Activated CD8-positive, alpha-beta memory T cell treated with anti-CD3 and anti-CD28 coated beads for 24 hours (primary cell): ENCODE measurements around the gene SMIM20.
"Not testable (repeated sequence)": the region's sequence is repeated elsewhere in the genome, so short reads cannot be mapped to it uniquely, and the experiment has no call there.

ENCODE experiments used
- DNase-seq: peaks from one replicate; pipeline ENCODE4 v3.0.0-alpha.2; 2020

SMIM20 gene

DNA sequence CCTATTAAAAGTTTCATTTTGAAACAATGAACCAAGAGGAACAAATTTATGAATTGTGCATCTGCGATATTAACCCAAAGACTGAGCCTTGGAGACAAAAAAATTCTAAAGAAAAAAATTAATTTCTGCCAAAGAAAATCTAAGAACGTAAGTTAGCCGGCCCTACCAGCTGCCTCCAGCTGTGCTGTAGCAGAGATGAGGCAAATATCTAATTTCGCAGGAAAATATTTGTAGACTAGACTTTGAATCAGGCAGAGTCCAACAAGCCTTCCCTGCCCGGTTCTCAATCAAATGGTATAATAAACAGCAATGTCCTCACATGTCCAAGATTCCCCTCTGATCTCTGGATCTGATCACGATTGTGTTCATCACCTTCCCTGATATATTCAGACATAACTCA, 21.2 kb upstream of the SMIM20 start:
- no peak for DNase-seq

DNA sequence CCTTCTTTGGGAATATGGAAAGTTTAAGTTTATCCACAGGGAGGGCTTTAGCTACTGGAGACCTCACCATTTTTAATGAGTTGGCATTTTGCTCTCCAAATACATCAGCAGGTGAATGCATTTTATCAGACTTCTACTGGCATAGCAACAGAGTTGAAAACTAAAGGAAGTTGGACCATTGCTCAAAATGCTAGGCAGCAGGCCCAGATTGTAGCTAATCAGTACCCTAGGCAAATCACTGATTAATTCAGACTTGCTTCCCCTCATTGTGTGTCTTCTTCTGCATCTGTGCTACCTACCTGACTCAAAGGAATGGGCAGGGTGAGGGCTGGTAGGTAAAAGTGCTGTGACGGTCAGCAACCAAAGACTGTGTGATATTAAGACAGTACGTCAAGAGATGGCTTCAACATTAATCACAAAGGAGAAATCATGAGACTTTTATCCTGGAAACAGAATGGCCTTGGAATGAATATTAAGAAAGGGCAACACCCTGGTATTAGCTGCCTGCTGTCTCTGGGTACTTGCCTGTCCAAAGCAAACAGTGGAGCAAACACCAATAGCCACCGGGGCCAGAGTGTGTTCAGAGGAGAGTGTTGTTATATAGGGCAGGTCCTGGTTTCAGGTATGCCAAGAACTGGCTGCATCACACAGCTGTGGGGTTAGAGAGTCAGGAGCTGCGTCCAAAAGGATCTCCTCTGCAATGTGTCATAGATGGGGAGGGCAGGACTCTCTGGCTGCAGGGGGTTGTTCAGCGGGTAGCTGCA, 17.1 kb upstream of the SMIM20 start:
- no peak for DNase-seq

DNA sequence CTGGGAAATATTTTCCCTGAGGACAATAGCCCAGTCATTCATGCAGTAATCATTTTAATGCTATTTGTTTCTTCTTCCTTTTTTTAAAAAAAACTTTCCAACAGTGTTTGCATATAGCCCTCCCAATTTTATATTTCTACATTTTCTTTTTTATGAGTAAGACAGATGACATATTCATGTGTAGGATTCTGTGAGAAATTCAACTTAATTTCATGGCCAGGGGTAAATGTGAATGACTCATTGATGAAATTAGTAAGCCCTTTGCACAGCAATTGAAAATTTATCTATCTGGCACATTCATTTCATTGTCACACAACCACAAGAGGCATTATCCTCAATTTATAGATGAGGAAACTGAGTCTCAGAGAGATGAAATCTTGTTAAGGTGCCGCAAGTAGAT, 13.7 kb upstream of the SMIM20 start:
- DNase-seq: no peak

DNA sequence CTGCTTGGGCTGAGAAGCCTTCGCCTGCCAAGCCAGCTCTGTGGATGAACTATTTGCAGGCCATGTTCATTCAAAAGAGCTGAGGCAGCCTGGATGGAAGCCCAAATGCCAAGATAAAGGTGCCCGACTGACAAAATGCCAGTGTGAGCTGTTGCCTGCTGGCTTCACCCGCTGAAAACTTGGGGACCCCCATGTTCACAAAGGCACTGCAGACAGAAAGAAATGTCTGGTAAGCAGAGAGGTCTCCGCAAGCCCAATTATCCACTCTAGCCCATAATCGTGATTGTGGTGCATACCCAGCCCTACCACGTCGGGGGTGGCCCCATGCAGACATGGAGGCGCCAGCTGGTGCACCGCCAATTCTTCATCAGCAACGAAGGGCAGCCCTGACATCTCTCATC, 13.0 kb upstream of the SMIM20 start:
- no peak for DNase-seq

DNA sequence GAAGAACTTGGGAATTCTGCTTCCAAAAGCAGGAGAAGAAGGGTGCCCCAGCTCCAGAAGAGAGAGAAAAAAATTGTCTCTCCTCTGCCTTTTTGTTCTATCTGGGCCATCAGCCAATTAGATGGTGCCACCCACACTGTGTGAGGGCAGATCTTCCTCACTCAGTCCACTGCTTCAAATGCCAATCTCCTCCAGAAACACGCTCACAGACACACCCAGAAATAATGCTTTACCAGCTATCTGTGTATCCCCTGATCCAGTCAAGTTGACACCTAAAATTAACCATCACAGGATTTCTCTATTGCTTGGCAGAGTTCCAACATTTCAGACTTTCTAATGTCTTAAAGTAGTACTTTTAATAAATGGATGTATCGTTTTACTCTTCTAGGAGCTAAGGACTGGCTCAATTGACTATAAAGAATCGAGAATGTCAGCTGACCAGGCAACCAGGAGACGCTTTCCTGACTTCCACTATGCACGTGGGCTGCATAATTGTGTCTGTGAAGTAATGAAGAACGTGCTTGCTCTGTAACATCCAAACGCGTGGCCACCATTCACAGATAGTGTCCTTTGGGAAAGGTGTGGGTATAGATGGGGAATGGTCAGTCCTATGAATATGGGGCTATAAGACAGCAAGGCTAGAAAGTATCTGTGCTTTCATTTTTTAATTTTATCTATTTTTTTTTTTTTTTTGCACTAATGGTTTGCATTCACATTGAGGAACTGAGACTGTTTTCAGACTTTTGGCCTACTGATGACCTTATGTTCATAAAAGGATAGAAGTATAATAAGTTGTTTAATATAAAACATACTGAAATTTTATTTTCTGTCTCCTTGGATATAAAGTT, 9.9 kb upstream of the SMIM20 start:
- no peak for DNase-seq

DNA sequence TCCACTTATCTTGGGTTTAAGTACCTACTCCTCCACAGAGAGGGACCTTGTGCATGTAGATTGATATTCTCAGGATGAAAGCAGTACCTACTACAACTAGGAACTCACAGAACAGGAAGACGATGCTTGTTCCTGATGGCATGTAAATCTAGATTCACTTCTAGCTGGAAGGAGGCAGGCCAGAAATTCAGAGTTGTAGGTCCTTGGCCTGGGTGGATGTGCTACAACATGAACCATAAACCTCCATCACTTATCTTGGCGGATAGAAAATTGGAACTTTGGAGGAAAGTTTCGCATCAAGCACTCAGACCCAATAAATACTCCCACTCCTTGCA, 9.3 kb upstream of the SMIM20 start:
- no peak for DNase-seq

DNA sequence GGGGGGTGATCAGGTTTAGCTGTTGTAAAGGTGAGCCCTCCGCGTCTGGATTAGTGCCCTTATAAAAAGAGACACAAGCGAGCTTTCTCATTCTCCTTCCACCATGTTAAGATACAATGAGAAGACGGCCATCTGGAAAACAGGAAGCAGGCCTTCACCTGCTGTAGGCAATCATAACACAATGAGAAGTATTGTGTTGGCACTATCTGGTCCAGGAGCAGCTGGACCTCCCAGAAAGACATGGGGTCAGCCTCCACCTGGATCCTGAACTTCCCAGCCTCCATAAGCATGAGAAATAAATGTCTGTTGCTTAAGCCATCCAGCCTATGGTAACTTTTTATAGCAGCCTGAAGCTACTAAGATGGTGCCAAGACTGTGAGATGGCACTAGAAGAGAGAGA, 8.6 kb upstream of the SMIM20 start:
- no peak for DNase-seq

DNA sequence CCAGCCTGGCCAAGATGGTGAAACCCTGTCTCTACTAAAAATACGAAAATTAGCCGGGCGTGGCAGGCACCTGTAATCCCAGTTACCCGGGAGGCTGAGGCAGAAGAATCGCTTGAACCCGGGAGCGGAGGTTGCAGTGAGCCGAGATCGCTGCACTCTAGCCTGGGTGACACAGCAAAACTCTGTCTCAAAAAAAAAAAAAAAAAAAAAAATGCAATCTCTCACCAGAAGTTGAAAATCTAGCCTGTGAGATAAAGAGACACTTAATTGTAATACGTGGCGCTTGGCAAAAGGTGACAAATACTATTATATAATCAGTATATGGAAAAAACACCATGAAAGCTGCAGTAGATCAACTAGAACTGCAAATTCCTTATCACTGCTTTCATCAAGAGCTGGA, 7.9 kb upstream of the SMIM20 start:
- DNase-seq: not testable (repeated sequence)

DNA sequence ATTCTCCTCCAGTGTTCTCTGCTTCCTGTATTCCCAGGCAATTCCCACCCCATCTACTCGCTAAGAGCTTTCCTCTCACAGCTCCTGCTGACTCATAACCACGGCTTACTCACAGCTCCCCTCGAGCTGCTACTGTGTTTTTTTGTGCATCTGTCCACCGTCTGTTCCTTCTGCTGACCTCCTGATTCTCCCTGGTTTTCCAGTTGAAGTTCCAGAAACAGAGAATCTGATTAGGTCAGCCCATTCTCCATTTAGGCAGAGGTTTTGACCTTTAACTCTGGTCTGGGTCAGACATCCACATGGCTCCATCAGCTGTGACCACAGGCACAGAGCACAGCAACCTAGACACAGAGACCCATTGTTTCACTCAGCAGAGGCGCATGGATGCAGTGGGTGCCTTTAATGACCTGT, 5.5 kb upstream of the SMIM20 start:
- DNase-seq: no peak

DNA sequence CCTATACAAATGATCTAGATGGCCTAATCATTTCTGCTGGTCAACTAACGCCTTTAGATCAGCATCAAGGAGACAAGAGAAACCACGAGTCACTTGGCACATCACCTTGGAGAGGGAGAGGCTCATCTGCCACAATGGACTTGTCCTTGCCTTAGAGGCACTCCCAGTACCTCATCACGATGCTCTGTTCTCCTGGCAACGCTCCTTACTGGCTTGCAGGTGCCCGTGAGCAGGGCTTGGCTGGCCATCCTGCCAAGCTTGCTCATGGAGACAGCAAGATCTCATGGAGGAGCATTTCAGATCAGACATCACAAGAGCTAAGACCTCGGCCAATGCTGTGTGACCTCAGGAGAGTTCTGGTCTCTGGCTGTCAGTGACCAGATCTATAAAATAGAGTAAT, 2.7 kb upstream of the SMIM20 start:
- no peak for DNase-seq

DNA sequence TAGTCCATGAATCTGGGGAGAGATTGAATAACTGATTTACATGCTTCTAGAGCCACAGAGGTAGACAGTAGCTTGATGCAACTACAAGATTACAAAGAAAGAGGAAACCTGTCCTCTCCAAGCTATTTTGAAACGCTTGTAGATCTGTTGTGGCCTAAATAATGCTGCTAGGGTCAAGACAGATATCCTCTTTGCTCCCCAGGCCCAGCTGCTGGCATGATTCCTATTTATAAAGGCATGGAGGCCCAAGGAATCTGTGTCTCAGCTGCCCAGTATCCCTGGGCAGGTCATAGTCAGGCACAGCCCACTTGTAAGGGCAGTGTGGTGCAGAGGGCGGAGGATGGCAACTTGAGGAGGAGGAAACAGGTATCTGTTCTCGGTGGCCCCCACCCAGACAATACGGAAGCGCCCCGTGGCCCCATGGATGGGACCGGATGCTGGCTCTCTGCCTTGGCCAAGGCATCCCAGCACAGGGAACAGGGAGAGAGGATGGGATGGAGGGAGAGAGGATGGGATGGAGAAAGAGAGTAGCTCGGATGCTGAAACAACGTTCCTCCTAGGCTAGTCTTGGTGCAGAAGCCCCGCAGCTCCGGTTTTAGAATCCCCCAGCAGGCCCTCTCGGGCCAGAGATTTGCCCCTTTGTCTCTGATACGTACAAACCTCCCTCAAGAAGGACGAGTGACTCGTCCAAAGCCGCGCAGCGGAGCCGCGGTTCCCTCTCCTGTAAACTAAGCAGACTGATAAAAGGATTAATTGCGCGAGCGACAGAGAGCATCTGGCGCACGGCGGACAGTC, 767 bp upstream of the SMIM20 start:
- no peak for DNase-seq

DNA sequence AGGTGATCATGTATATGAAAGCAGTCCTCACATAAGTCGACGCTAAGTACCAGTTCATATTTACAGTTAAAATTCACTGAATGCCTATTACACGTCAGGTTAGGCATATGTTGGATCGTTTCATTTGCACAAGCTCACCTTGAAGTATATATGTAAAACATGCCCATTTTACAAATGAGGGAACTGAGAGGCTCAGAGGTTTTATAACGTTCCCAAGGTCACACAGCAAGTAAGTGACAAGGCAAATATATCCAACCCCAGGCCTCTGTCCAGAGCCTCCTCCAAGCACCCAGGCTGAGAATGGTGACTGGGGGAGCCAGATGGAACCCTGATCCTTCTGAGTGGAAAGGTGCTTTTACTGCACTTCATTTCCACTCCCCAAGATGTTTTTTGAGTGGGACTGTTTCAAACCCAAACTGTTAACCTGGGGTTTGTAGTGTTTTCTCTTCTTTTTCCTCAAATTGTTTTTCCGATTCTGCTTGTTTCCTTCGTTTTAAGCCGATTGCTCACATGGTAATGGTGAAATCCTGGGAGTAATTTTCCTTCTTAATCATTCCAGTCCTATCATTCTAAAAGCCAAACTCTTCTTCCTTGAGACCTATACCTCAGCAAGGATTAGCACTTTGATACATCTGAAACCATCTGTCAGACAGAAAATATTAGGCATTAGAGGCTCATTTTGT, 791 bp downstream of the SMIM20 start:
- no peak for DNase-seq

DNA sequence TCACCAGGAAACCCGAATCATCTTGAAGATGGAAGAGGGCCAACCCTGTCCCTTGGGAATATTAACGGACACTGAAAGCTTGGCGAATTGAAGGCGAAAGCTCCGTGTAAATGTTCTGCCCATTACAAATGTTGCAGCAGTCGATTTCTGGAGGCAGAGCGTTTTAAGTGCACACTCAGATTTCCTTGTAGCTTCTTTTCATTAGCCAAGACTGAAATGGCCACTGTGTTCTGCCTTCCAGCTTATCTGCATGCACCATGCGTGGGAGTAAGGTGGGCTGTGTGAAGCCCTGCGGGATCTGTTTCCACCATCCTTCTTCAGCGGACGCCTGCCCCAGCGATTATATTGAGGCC, 1.3 kb downstream of the SMIM20 start:
- DNase-seq: no peak

DNA sequence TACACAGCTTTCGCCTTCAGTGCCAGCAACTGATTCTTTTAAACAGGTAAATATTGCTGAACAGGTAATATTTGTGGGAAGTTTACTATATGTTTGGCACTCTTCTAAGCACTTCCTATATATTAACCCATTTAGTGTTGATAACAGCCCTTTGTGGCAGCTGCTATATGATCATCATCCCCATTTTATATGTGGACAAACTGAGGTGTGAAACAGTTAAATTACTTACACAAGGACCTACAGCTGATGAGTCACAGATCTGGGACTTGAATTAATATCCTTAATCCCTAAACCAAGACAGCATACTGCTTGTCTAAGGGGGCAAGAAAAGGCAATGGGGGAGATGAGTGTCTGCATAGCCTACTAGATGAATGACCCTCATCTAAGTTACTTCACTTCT, 2.9 kb downstream of the SMIM20 start:
- no peak for DNase-seq

DNA sequence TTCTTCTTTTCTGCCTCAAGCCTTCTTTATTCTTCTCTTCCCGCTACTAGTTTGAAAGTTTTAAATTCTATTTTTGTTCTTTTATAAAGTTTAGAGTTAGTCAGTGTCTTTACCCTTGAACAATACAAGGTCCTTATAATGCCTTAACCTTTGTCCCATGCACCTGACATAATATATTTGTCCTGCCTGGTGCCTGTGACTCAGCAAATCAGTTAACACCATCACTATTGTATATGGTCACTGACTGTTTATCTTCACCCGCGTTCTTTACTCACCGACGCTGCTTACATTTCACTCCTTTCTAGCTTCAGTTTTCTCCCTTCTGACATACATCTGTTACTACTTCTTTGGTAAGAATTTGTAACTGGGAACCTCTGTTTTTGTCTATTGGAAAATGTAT, 5.7 kb downstream of the SMIM20 start:
- DNase-seq: no peak

DNA sequence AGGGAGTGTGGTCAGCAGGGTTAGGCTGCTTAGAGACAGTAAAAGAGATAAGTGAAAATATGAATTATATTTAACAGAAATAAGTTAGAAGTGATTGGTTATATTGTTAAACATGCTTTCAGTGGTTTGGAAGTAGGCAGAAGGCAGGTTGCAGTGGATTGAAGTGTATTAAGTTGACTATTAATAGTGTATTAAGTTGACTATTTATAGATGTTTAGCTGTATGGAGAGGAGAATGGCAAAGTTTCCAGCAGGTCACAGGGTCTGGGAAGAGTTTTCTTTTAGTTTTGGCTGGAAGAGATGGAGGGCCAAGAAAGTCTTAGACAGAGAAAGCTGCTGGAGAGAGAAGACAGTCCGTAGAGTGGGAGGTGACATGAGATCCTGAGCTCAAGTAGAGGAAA, 7.9 kb downstream of the SMIM20 start:
- no peak for DNase-seq

DNA sequence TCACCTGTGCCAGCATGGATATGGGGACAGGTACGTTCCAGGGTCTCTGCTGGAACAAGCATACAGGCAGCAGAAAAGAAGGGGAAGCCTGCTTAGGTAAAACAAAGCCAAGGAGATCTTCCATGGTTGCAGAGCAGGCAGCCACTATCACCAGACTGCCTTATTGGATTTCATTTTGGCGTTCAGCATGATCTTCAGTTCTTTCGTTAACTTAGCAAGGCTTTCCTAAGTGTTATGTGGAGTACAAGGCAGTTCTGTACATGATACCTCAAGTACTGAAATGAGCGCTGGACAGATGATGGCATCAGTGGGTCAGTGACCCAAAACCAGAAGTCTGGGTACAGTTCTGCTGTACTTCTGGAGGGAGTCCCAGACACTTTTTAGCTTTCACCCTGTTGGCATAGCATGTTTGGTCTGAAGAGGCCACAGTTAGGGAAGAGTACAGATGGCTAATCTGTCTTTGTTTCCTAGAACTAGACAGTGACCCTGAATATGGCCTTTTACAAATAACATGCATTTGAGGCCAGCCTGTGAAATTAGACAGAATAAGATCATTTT, 8.9 kb downstream of the SMIM20 start:
- no peak for DNase-seq

DNA sequence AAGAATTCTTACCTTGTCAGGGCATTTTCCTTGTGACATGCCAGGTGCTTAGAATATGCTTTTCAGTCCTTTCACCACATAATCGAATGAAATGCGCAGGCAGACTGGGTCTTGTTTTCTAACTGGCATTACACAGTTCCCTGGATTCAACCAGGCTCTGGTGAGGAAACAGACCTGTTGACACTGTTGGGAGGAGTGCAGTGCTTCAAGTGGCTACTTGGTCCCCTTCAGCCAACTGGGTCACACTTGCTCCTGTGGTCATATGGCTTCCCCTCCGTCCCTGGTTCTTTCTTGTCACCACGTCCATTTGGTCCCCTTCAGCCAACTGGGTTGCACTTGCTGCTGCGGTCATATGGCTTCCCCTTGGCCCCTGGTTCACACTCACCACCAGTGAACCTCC, 9.7 kb downstream of the SMIM20 start:
- DNase-seq: no peak

DNA sequence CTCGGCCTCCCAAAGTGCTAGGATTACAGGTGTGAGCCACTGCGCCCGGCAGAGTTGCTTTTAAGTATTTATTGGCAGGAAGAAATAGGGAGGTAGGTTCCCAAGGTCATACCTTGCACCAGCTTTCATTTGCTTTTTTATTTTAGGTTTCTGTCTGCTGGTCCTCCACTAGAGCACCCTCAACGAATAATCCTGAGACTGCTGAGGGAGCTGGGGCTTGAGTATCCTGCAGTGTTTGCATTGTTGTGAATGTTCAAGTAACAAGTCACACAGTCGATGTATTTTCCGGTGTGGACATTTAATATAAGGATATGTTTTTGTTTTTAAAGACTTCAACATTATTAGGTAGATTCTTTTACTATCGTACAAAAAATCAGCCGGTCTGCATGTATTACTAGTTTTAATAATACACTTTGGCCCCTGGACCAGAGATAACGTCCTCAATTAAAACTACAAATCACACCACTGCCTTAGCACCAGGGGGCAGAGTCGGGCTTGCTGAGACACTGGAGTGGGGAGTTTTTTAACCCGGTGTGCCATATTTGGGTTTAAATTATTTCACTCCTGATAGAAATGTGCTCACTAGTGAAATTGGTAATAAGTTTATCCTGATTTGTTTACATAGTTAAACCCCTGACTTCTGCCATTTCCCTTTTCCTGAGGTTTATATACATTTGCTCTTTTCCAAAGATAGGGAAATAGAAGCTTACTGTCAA, 11.6 kb downstream of the SMIM20 start:
- DNase-seq: no peak

DNA sequence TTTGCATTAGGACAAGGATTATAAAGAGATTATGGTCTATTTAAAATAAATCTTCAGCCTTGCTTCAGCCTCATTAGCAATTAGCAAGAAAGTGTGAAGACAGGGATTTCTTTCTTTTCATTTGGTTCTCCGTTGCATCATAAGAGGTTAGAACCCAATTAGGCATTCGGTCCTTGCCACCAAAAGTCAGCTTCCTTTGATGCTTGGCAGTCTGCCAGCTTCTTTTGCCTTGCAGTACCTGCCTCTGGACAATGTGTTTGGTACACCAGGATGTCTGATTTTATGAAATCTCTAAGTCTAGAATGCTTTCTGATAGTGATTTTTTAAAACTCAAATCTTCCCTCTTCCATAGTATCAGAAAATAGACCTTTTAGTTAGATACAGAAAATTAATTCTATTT, 12.4 kb downstream of the SMIM20 start:
- DNase-seq: no peak

DNA sequence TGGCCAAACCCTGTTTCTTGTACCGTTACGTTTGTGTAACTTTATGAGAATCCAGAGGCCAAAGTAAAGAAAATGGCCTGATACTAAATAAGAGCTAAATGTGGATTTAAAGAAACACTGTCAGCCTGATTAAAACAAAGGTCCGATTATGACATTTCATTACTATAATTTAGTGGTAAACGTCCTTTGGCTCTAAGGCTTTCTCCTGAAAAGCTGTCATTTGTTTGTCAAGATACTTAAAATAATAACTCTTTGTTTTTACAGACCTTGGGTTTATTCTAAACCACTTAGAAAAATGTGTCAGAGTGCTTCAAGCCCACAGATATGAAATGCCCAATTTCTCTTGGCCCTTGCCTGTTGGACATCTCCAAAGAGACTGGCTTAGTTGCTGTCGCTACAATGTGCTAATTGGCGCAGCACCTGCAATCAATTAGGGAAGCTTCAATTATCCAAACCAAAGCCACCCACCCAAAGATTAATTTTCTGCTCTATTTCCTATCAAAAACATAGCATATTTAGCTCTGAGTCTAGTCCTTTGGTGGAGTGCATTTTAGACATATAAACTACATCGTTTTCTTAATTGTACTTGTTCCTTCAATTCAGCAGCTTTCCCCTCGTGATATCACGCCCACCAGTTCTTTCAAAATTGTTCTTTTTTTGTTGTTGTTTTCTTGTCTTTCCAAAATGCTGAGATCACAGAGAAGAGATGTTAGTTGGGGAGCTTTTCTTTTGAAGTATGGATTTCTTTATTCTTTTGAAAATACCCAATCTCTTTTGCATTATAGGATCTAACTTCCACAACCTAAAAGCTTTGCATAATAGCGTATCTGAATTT, 13.6 kb downstream of the SMIM20 start:
- no peak for DNase-seq
